HG03457 (cell line): Measurements from ENCODE around the gene TAOK3.
A peak's percentile ranks its signal among the peaks of the same experiment; 100 is the strongest.
"Not testable (repeated sequence)": the region's sequence is repeated elsewhere in the genome, so short reads cannot be mapped to it uniquely, and the experiment has no call there.

Source experiments
- ATAC-seq: cut with Tn5 transposase; IDR thresholded peaks from one replicate; pipeline ENCODE4 v1.9.1; 2021; ENCODE audit warnings: moderate number of reproducible peaks; ENCODE audit not compliant: unreplicated experiment

Gene TAOK3

DNA sequence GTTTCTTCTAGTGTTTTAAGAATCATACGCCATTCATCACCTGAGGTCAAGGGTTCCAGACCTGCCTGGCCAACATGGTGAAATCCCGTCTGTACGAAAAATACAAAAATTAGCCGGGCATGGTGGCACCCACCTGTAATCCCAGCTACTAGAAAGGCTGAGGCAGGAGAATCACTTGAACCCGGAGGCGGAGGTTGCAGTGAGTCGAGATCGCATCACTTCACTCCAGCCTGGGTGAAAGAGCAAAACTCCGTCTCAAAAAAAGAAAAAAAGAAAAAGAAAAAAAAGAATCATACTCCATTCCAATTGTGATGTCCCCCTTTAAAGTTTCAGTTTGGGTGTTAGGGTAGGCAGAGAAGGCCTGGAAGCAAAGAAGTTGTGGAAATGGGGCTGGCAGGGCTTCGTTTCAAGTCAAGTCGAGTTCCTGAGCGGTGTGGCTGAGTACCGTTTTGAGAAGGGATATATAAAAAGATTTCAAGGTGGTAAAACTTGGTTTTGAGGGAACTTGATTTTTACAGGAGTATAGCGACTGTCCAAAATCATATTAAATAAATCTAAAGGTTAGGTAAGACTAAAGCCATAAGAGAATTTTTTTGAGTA lies 1.5 kb upstream of the TAOK3 start:
- ATAC-seq: no peak

DNA sequence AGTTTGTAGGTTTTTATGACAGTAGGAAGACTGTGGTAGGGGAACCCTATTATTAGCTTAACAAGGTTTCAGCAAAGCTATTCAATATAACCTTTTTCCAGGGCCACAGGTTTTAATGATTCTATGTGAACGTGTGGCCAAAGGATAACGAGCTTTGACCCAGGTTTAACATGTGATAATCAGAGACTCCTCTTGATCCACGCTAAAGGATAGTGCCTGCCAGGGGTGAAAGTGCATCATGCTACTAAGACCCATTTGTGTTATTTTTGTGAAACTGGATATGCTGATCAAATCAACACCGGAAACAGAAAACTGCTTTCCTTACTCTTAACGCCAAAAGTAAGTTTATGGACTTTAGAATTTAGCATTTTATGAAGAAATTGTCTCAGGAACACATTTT lies 909 bp upstream of the TAOK3 start:
- no peak for ATAC-seq

DNA sequence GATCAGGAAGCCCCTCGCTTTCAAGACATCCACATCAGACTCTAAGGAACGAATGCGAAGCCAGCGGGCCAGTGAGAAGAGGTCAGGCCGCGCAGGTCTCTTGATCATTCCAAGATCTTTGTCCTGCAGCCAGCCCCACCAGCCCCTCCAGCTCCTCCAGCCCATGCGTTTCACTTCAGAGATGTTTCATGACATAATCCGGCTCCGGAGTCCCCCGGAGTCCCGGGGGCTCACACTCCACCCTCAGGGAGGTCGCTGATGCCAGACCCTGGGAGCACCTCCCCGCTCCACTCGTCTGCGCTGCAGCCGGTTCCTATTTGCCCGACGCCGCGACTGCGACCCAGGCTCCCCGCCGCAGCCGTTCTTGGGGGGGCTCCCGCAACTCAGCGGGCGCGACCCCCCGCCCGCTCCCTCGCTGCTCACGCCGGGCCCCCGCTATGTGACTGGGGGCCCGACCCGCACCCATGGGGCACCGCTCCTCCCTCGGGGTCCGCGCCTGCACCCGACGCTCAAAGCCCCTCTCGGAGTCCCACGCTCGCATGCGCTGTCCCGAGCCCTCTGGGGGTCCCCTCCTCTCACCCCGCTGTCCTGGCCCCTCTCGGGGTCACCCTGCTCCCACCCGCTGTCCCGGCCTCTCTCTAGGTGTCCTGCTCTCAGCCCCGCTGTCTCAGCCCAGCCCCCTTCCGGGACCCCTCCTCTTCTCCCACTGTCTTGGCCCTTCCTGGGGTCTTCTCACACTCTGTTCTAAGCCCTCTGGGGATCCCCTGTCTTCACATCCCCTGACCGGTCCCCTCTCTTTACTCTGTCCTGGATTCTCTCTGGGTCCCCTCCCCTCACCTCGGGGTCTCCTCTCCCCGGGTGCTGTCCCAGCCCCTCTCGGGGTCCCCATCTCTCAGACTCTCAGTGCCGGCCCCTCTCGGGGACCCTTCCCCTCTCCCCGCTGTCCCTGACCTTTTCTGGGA lies 1.1 kb downstream of the TAOK3 start:
- no peak for ATAC-seq

DNA sequence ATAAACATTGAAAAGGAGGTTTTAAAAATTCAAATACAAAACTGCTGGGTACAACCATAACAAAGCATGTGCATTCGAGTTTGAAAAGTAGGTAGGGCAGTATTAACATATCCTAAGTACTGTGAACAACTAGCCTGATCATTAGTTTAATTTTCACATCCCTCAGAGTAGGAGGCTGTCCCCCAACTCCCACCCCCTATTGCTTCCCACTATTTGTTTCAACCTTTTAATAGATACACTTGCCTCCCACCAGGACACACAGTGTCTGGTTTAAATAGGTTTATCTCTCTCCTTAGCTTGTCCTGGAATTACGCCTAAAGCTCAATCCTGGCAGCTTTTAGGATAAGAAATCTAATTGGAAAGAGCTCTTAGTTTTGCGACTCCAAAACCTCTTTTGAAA lies 2.1 kb downstream of the TAOK3 start:
- no peak for ATAC-seq

DNA sequence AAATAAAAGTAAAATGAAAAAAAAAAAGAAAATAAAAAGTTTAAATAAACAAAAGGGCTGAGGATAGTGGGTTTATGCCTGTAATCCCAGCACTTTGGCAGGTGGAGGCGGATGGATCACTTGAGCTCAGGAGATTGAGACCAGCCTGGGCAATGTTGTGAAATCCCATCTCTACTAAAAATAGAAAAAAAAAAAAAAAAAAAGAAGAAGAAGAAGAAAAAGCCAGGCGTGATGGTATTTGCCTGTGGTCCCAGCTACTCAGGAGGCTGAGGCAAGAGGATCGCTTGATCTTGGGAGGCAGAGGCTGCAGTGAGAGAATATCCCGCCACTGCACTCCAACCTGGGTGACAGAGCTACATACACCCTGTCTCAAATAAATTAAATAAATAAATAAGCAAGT lies 3.9 kb downstream of the TAOK3 start:
- ATAC-seq: no peak

DNA sequence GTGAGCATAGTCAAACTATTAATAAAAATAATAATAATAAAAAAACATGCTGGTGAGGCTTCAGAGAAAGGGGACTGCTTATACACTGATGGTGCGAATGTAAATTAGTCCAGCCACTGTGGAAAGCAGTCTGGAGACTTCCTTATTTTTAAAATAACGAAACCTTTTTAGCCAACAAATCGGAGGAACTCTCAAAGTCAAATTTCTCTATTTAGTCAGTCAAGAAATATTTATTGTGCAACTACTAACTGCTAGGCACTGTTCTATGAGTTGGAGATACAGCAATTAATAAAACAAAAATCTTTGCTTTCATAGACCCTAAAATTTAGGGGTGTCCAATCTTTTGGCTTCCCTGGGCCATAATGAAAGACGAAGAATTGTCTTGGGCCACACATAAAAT lies 10.8 kb downstream of the TAOK3 start:
- ATAC-seq: no peak

DNA sequence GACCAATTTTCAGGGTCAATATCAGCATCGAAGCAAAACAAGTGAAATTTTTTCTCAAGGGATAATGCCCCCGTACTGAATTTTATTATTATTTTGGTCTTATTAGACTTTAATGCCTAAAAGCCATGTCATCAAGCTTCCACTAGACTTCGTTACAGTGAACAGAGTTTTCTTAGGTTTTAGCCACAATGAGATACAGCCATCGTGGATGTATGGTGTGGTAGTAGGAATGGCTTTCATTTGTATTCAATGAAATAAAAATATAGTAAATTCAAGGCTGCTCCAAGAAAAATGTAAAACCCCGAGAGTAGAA lies 11.7 kb downstream of the TAOK3 start:
- no peak for ATAC-seq

DNA sequence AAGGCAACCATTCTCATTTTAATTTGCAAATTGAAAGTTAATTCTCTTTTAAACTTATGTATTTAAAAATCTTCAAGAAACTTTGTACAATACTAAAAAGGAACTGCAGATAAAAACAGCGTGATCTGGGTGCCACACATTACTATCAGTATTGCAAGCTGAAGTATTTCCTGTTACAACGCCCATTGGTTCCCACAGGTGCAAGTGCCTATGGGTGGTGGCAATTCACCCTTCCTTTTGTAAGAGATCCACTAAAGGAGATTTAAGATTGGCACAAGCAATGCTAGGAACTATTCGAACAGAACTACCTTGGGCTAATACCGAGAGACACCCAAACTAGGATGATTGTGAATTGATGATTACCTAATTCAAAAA lies 13.2 kb downstream of the TAOK3 start:
- ATAC-seq: no peak

DNA sequence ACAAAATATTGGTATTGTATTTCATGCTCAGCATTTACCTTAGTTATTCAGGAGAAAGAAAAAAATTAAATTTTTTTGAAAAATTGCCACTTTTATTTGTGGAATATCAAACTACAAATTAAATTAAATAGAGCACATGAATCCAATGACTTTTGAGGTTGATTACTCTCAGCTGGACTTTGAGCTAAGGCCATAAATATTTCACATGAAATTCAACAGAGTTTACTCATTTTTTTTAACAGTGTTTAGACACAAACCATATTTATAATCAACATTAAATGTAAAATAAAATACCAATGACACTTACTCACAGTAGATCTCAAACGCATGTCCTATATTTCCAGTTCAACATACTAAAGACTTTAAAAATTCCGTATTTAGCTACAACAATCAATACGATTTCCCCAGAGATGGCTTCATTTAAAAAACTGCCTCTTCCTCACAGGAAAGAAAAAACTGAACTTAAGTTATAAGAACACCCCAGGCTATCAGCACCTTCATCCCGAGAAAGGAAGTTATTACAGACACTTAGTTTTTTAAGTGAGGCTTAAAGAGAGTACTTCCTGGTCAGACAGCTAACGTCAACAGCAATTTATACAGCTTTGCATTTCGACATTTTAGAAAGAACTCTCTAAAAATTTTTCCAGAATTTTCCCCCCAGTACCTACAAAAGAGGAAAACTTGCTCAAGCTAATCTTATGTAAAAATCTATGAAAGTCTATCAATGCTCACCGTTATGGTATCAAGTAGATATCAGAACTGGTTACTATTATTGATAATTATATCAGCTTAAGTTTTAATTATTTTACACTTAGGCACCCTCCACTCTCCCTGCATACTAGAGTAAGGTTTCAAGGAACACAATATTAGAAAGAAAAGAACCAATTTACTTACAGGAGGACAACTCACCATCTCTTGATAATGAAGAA lies 13.8 kb downstream of the TAOK3 start:
- ATAC-seq: no peak

DNA sequence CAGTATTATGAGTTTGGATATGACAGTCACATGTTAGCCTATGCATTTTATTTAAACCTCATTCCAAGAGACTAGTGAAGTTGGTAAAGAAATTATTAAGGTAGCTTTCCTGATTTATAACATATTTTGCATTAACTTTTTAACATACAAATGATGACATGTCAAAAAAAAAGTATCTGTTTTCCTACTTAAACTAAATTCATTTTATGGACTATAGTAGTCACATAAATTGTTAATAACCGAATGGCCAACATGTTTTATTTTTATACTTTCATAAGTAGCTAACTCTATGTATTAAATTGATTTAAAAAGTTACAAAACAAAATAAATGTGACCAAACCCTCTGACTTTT lies 14.7 kb downstream of the TAOK3 start:
- ATAC-seq: no peak

DNA sequence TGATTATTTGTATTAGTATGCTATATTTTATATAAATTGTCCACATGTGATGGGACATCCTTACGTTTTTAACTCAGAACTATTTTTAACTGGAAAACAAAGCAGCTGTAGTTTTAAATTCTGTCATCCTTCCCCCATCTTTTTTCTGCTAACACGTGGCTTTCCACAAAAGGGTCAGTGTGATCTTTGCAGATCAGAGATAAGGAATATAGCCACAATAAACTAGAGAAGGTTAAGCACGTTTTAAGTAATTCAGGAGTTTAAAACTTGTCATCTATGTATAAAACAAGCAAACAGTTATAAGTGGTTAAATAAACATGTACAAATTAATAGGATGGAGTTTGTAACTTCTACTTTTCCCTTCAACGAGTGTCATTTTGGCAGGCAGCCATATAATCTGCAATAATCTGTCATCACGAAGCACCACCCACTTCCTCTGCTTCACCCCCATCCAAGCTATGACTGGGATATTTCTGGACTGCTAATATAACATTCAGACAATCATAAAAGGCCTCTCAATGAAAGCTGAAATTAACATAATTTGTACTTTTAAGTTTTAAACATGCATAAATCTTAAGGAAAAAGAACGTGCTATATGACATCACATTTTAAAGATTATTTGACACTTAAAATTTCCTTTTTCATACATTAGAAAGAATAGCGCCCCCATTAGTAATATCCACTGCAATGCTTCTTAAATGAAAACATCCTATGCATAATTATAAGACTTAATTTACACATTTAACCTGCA lies 15.3 kb downstream of the TAOK3 start:
- ATAC-seq: no peak

DNA sequence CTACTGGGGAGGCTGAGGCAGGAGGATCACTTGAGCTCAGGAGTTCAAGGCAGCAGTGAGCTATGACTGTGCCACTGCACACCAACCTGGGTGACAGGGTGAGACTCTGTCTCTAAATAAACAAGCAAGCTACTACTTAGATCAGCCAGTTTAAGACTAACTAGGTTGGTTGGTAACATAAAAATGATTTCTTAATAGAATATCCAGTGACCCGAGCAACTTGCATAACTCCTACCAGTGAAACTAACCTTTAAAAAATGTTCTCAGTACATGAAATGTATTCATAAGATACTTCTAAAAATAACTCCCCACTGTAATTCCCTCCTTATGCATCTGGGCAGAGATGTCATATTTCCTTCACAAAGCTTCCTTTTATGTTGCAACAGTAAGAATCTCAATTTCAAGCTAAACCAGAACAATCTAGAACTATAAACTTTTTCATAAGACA lies 15.9 kb downstream of the TAOK3 start:
- ATAC-seq: no peak

DNA sequence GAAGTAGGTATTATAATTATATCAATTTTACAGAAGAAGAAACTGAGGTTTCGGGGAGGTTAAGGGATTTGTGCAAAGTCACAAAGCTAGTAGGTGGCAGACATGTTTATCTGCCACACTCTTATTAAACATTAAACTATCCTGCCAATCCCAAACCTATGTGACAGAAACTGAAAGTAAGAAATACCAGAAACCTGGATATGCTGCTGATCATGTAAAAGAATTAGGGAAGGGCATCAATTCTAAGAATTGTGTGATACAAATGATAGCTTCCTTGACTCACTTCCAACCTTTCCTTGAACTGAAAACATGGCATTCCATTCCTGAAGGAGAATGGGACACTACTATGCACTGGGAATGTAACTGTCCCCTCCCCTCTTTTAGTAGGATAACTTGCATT lies 16.9 kb downstream of the TAOK3 start:
- ATAC-seq: no peak

DNA sequence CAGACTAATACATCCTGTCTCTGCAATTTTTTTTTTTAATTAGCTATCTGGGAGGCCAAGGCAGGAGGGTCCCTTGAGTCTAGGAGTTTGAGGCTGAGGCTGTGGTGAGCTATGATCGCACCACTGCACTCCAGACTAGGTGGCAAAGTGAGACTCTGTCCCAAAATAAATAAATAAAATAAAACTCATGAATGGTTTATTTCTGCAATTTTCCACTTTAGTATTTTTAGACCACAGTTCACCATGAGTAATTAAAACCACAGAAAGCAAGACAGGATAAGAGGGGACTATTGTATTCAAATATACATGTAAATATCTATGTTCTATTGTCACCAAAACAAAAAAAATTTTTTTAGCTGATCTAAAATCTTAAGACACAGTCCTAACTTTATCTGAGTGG lies 17.8 kb downstream of the TAOK3 start:
- ATAC-seq: no peak

DNA sequence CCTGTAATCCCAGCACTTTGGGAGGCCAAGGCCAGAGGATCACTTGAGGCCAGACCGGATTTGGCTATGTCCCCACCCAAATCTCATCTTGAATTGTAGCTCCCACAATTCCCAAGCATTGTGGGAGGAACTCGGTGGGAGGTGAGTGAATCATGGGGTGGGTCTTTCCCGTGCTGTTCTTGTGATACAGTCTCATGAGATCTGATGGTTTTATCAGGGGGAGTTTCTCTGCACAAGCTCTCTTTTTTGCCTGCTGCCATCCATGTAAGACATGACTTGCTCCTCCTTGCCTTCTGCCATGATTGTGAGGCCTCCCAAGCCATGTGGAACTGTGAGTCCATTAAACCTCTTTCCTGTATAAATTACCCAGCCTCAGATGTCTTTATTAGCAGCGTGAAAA lies 18.2 kb downstream of the TAOK3 start:
- ATAC-seq: not testable (repeated sequence)

DNA sequence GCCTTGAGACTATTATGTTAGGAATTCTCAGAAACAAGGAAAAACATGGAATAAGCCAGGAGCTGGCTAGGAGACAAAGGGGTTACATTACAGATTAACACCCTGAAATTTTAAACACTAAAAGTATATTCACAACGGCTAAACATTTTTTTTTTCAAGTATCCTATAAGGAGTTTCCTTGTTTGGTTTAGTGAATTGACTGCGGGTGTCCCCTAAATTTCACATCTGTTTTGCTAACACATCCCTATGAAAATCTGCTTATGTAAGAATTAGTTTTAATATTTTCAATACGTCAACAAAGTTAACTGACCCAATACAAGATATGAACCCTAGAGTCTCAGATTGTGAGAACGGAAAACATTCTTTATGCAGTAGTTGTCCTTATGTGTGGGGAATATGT lies 19.0 kb downstream of the TAOK3 start:
- no peak for ATAC-seq

DNA sequence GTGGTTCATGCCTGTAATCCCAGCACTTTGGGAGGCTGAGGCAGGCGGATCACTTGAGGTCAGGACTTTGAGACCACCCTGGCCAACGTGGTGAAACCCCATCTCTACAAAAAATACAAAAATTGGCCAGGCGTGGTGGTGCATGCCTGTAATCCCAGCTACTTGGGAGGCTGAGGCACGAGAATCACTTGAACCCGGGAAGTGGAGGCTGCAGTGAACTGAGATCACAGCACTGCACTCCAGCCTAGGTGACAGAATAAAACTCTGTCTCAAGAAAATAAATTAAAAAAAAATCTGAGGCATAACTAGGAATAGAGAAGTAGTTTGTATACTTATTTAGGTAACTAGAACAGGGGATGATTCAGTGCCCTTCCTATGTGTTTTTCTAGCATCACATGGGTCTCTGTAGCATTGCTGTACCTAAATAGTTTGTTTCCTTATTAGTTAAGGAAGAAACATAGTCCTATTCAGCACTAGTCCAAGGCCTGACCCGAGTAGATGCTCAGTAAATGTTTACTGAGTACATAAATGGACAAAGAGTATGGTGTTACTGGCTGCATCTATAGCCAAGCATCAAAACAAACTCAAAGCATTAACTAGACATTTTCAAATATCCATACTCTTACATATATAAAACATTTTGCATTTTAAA lies 21.7 kb downstream of the TAOK3 start:
- ATAC-seq: no peak

DNA sequence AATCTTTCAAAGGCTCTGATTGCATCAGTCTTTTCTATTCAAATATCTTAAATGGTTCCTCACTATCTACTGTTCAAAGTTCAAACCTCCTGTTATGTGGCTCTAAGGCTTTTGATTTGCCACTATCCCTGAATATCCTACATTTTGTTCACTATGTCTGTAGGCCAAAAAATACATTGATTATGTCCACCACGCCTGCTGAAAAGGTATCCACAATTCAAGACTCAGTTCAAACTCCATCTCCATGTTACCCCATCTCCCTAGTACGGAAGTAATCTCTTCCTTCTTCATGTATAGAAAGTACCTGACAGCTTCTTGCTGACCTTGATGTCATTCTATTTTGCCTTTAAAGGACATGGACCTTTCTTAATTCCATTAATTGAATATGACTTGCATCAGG lies 24.8 kb downstream of the TAOK3 start:
- no peak for ATAC-seq

DNA sequence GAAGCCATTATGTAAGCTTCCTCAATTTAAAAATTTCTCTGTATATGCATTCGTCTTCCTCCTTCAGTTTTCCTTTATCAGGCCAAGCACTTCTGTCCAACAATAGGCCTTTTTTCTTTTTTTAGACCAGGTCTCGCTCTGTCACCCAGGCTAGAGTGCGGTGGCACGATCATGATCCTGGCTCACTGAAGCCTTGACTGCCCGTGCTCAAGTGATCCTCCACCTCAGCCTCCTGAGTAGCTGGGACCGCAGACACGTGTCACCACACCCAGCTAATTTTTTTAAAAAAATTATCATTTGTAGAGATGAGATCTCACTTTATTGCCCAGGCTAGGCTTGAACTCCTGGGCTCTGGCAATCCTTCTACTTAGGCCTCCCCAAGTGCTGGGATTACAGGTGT lies 25.8 kb downstream of the TAOK3 start:
- ATAC-seq: peak; percentile 56

DNA sequence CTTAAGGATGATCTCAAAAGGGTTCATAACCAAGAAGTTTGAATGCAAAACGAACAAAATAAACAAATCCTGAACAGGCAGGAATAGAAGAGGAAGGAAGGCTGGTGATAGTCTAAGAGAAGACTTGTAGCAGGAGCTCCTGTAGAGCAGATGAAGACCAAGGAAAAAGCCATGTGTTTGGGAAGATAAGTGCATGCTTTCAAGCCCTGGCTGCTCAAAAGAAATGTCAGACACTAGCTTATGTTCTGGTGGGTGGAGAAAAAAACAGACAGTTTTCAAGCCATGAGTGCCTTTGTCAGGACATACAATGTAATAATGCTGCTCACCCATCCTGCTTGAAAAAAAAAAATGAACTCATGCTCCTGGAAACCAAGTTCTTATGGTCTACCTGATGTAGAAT lies 27.4 kb downstream of the TAOK3 start:
- no peak for ATAC-seq

DNA sequence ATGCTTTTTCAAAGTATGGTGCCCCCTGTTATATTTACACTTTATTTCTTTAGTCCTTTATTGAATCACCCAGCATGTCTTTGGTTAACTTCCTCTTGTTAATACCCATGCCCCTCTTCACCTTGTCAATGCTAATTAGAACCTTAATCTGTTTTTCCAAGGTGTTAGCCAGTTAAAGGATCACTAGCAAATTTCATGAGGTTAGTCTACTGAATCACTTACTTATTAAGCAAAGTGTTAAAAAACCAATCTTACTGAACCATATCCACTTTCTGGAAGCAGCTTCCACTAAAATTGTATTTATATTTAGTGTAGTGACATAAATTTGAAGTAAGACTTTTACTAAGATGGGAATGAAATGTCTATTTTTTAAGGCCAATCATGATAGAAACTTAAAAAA lies 27.9 kb downstream of the TAOK3 start:
- ATAC-seq: no peak
